GM18498 (cell line): ENCODE measurements around the gene INTS15.

Experiments
- ATAC-seq: cut with Tn5 transposase; IDR thresholded peaks from one replicate; pipeline ENCODE4 v1.9.1; 2021; ENCODE audit warnings: mild to moderate bottlenecking, moderate library complexity; ENCODE audit not compliant: unreplicated experiment

INTS15 gene

GRCh38 chr7:6642239-6642839, 52.5 kb downstream of the INTS15 start:
- no peak for ATAC-seq

GRCh38 chr7:6642861-6643640, 53.2 kb downstream of the INTS15 start:
- no peak for ATAC-seq

GRCh38 chr7:6643915-6644625, 54.2 kb downstream of the INTS15 start:
- no peak for ATAC-seq

- no peak for ATAC-seq
Measured at GRCh38 chr7:6644728-6645127, 54.9 kb downstream of the INTS15 start.

- ATAC-seq = no peak
Measured at GRCh38 chr7:6646465-6646864, 56.6 kb downstream of the INTS15 start.

GRCh38 chr7:6647080-6647479, 57.3 kb downstream of the INTS15 start:
- no peak for ATAC-seq

GRCh38 chr7:6647541-6647940, 57.7 kb downstream of the INTS15 start:
- ATAC-seq = no peak

GRCh38 chr7:6648066-6648814, 58.4 kb downstream of the INTS15 start:
- ATAC-seq = no peak

- no peak for ATAC-seq
Measured at GRCh38 chr7:6648815-6649104, 58.9 kb downstream of the INTS15 start.

- no peak for ATAC-seq
Measured at GRCh38 chr7:6649241-6649961, 59.6 kb downstream of the INTS15 start.

- no peak for ATAC-seq
Measured at GRCh38 chr7:6650086-6650485, 60.3 kb downstream of the INTS15 start.

GRCh38 chr7:6650521-6651011, 60.7 kb downstream of the INTS15 start:
- ATAC-seq = no peak

- no peak for ATAC-seq
Measured at GRCh38 chr7:6651851-6652445, 62.1 kb downstream of the INTS15 start.

- no peak for ATAC-seq
Measured at GRCh38 chr7:6652446-6653011, 62.7 kb downstream of the INTS15 start.

- ATAC-seq = no peak
Measured at GRCh38 chr7:6653071-6654003, 63.5 kb downstream of the INTS15 start.

- no peak for ATAC-seq
Measured at GRCh38 chr7:6654113-6654841, 64.5 kb downstream of the INTS15 start.

GRCh38 chr7:6654842-6655610, 65.2 kb downstream of the INTS15 start:
- no peak for ATAC-seq
